GM12872 (cell line): ENCODE data around the gene MSANTD2.
A peak's percentile ranks its signal among the peaks of the same experiment; 100 is the strongest.

Source experiments
- CTCF ChIP-seq: IDR thresholded peaks from 3 replicates; pipeline ENCODE4 v1.5.1; 2011; ENCODE audit warnings: low read depth, mild to moderate bottlenecking, low read length, moderate library complexity; ENCODE audit not compliant: insufficient read depth

MSANTD2 gene

GRCh38 chr11:124801636-124802312, 1.6 kb upstream of the MSANTD2 start:
- TF ChIP-seq CTCF: no peak

- TF ChIP-seq CTCF: no peak
Measured at GRCh38 chr11:124801014-124801413, 808 bp upstream of the MSANTD2 start.

GRCh38 chr11:124799348-124800225, 619 bp downstream of the MSANTD2 start:
- TF ChIP-seq CTCF: no peak

- TF ChIP-seq CTCF: no peak
Measured at GRCh38 chr11:124798991-124799347, 1.2 kb downstream of the MSANTD2 start.

GRCh38 chr11:124796312-124796711, 3.9 kb downstream of the MSANTD2 start:
- no peak for TF ChIP-seq CTCF

GRCh38 chr11:124793466-124794278, 6.5 kb downstream of the MSANTD2 start:
- peak; percentile 71 for TF ChIP-seq CTCF
